Measurements from ENCODE around the gene FGF12. TPM values are rescaled to one million over a fixed set of nuclear protein-coding genes. Genes with fewer than 3 reads are reported as not detected.

FGF12 gene
- total RNA-seq, 2 experiments from 2014 or later, result not detected

DNA sequence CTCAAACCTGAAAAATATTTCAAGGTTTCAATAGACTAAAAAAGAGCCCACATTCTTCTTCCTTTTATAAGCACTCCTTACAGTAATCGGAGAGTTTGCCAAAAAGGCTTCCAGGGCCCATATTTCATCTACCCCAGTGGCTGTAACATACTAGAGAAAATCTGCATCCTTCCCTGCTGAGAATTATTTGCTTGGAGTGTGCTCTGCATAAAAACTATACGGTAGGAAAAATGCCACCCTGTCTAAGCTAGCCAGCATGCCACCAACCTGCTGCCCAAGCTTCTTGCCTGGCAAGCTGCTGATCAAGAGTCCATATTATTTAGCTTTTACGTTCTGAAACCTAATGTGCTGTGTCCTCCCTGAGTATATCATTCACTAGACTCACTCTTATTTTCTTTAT lies 107.1 kb downstream of the FGF12 start:
- H3K36me3 ChIP-seq (ENCODE audit: insufficient read depth, low read length), result no peaks in the 10 kb centered on the region
- H3K9me3 ChIP-seq (ENCODE audit: control insufficient read depth in 1 of 2, insufficient read depth in 1 of 2, low read length in 2 of 2), result peaks cover 0 to 6% of the 10 kb centered on the region in 2 experiments
- intact Hi-C loops (cut with DNase I, micrococcal nuclease), result no loop called here
- no peak for ATAC-seq (ENCODE audit: poor library complexity)
- no peak overlapping the region for H3K4me3 ChIP-seq (ENCODE audit: low read length)
- no peak overlapping the region for H3K27ac Mint-ChIP-seq
- H3K4me1 ChIP-seq (ENCODE audit: insufficient read depth, low read length), result no peaks in the 10 kb centered on the region
- no peaks in the 10 kb centered on the region for H3K4me1 Mint-ChIP-seq (ENCODE audit: low read depth)
- POLR2A ChIA-PET, result no interaction called here
- H3K27me3 Mint-ChIP-seq, result peaks cover 8% of the 10 kb centered on the region
- no peaks in the 10 kb centered on the region for H3K36me3 Mint-ChIP-seq (ENCODE audit: low read depth)
- no peak overlapping the region for H3K4me3 Mint-ChIP-seq
- no peak overlapping the region for H3K27ac ChIP-seq (ENCODE audit: low read depth in 1 of 2, low read length in 2 of 2)
- TF ChIP-seq, protein P1, sequence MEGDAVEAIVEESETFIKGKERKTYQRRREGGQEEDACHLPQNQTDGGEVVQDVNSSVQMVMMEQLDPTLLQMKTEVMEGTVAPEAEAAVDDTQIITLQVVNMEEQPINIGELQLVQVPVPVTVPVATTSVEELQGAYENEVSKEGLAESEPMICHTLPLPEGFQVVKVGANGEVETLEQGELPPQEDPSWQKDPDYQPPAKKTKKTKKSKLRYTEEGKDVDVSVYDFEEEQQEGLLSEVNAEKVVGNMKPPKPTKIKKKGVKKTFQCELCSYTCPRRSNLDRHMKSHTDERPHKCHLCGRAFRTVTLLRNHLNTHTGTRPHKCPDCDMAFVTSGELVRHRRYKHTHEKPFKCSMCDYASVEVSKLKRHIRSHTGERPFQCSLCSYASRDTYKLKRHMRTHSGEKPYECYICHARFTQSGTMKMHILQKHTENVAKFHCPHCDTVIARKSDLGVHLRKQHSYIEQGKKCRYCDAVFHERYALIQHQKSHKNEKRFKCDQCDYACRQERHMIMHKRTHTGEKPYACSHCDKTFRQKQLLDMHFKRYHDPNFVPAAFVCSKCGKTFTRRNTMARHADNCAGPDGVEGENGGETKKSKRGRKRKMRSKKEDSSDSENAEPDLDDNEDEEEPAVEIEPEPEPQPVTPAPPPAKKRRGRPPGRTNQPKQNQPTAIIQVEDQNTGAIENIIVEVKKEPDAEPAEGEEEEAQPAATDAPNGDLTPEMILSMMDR (IDR thresholded peaks at IDR 0.05), result no peak
- CTCF ChIA-PET, result no interaction called here
- no peak for DNase-seq
- H3K27me3 ChIP-seq (ENCODE audit: control insufficient read depth in 1 of 2, insufficient read depth in 2 of 2, low read length in 2 of 2), result no peaks in the 10 kb centered on the region
- H3K9me3 Mint-ChIP-seq, result no peaks in the 10 kb centered on the region

DNA sequence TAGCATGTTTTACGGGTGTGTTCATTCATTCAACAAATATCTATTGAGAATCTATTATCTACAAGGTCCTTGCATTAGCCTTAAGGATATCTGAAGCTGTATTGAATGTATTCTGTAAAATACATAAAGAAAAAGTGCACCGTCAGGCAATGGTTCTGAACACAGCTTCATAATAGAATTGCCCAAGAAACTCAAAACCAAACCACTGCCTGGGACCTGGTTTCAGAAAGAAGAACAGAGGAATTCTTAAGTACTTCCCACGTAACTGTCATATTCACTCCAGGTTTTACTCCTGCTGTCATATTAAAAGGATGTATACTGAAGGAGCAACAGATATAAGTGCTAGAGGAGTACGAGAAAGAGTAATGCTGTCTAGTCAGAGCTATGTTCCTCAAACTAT lies 115.9 kb downstream of the FGF12 start:
- CTCF ChIA-PET, result no interaction called here
- Mint-ChIP-seq H3K27ac (no peak overlapping the region), H3K27me3 (peaks cover 4% of the 10 kb centered on the region), H3K4me3 (no peak overlapping the region), H3K9me3 (no peaks in the 10 kb centered on the region), H3K4me1 (ENCODE audit: low read depth) (no peaks in the 10 kb centered on the region), H3K36me3 (ENCODE audit: low read depth) (no peaks in the 10 kb centered on the region)
- Histone ChIP-seq H3K27ac (ENCODE audit: low read depth in 1 of 2, low read length in 2 of 2) (no peak overlapping the region), H3K27me3 (ENCODE audit: control insufficient read depth in 1 of 2, insufficient read depth in 2 of 2, low read length in 2 of 2) (no peaks in the 10 kb centered on the region), H3K9me3 (ENCODE audit: control insufficient read depth in 1 of 2, insufficient read depth in 1 of 2, low read length in 2 of 2) (no peaks in the 10 kb centered on the region), H3K36me3 (ENCODE audit: insufficient read depth, low read length) (no peaks in the 10 kb centered on the region), H3K4me1 (ENCODE audit: insufficient read depth, low read length) (no peaks in the 10 kb centered on the region), H3K4me3 (ENCODE audit: low read length) (no peak overlapping the region)
- no peak for ATAC-seq (ENCODE audit: poor library complexity)
- TF ChIP-seq, protein P1 (IDR thresholded peaks at IDR 0.05), result no peak
- DNase-seq, result no peak
- POLR2A ChIA-PET, result no interaction called here
- intact Hi-C loops (cut with DNase I, micrococcal nuclease), result no loop called here

DNA sequence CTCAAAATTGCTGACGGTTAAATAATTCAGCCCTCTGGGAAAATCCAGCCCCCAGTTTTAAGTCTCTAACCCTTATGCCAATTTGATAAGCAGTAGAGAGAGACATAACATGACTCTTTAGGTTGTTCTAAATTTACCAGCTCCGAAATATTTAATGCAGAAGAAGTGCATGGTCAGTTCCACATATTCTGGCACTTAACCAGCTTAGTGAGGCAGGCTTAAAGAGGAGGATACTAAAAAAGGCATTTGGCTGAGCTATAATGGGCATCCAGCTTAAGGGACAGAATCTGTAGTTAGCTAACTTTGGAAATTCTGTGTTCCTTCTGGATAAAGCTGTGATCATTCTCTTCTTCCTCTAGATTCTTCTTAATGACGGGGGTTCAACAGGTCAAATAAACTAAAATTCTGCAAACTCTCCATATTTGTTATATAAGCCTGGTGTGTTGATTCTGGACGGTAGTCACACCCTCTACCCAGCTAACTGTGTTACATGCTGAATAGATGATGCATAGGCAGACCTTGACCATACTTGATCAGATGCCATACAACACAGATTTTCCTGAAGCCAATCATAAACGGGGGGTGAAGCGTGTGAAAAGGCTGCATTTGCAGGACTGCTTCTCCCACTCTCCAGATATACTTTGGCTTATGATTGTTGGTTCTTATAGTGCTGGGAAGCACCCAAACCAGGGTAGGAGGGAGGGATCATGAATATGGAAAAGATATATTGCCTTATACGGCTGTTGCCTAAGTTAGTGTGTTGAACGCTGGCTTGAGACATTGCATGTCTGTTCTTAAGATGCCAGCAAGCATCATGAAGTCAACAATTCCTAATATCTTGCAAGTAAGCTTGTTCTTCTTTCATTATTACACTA lies 118.4 kb downstream of the FGF12 start:
- DNase-seq (no peak), ATAC-seq (ENCODE audit: poor library complexity) (no peak)
- Histone ChIP-seq H3K27ac (ENCODE audit: low read depth in 1 of 2, low read length in 2 of 2) (no peak overlapping the region), H3K27me3 (ENCODE audit: control insufficient read depth in 1 of 2, insufficient read depth in 2 of 2, low read length in 2 of 2) (no peaks in the 10 kb centered on the region), H3K4me3 (ENCODE audit: low read length) (no peak overlapping the region), H3K9me3 (ENCODE audit: control insufficient read depth in 1 of 2, insufficient read depth in 1 of 2, low read length in 2 of 2) (no peaks in the 10 kb centered on the region), H3K4me1 (ENCODE audit: insufficient read depth, low read length) (no peaks in the 10 kb centered on the region), H3K36me3 (ENCODE audit: insufficient read depth, low read length) (no peaks in the 10 kb centered on the region)
- no peak overlapping the region for H3K27ac Mint-ChIP-seq
- ChIA-PET POLR2A (no interaction called here), CTCF (no interaction called here)
- H3K27me3 Mint-ChIP-seq, result no peaks in the 10 kb centered on the region
- no peak overlapping the region for H3K4me3 Mint-ChIP-seq
- H3K4me1 Mint-ChIP-seq (ENCODE audit: low read depth), result no peaks in the 10 kb centered on the region
- TF ChIP-seq, protein P1 (IDR thresholded peaks at IDR 0.05), result no peak
- H3K9me3 Mint-ChIP-seq, result no peaks in the 10 kb centered on the region
- H3K36me3 Mint-ChIP-seq (ENCODE audit: low read depth), result no peaks in the 10 kb centered on the region
- intact Hi-C loops (cut with DNase I, micrococcal nuclease), result no loop called here
